ENCODE measurements around the gene ABCB9.
"Not testable (repeated sequence)": the region's sequence is repeated elsewhere in the genome, so short reads cannot be mapped to it uniquely, and the experiment has no call there.

The ABCB9 gene

GRCh38 chr12:122895320-122895703 lies 71.0 kb downstream of the ABCB9 start:
- DNase-seq (ENCODE audit: low read depth) = no peak

- DNase-seq (ENCODE audit: low read depth) = no peak
Measured at GRCh38 chr12:122894193-122895121, 71.8 kb downstream of the ABCB9 start.

GRCh38 chr12:122893208-122894153 lies 72.8 kb downstream of the ABCB9 start:
- no peak for DNase-seq (ENCODE audit: low read depth)

- not testable (repeated sequence) for DNase-seq (ENCODE audit: low read depth)
Measured at GRCh38 chr12:122892724-122893123, 73.5 kb downstream of the ABCB9 start.

GRCh38 chr12:122891661-122892525 lies 74.4 kb downstream of the ABCB9 start:
- no peak for DNase-seq (ENCODE audit: low read depth)

- no peak for DNase-seq (ENCODE audit: low read depth)
Measured at GRCh38 chr12:122889761-122890520, 76.3 kb downstream of the ABCB9 start.

GRCh38 chr12:122888232-122888752 lies 78.0 kb downstream of the ABCB9 start:
- DNase-seq (ENCODE audit: low read depth) = no peak

GRCh38 chr12:122887819-122888212 lies 78.4 kb downstream of the ABCB9 start:
- no peak for DNase-seq (ENCODE audit: low read depth)

- no peak for DNase-seq (ENCODE audit: low read depth)
Measured at GRCh38 chr12:122886851-122887818, 79.1 kb downstream of the ABCB9 start.

- DNase-seq (ENCODE audit: low read depth) = no peak
Measured at GRCh38 chr12:122886161-122886560, 80.1 kb downstream of the ABCB9 start.

GRCh38 chr12:122884860-122885259 lies 81.4 kb downstream of the ABCB9 start:
- no peak for DNase-seq (ENCODE audit: low read depth)

- DNase-seq (ENCODE audit: low read depth) = no peak
Measured at GRCh38 chr12:122884091-122884826, 82.0 kb downstream of the ABCB9 start.

- DNase-seq (ENCODE audit: low read depth) = no peak
Measured at GRCh38 chr12:122882908-122883558, 83.2 kb downstream of the ABCB9 start.

- no peak for DNase-seq (ENCODE audit: low read depth)
Measured at GRCh38 chr12:122880668-122881067, 85.6 kb downstream of the ABCB9 start.

- no peak for DNase-seq (ENCODE audit: low read depth)
Measured at GRCh38 chr12:122880155-122880667, 86.1 kb downstream of the ABCB9 start.

Measured in activated T-cell treated with anti-CD3 and anti-CD28 coated beads for 24 hours (primary cell).